ENCODE results near the gene APOB. TPM values are rescaled to one million over a fixed set of nuclear protein-coding genes. Genes with fewer than 3 reads are reported as not detected.

The APOB gene
- total RNA-seq, 4 donors from 2014 or later = 1.5 to 38.6 (median 14.7) TPM

- no peak for TF ChIP-seq CTCF (IDR thresholded peaks at IDR 0.05; ENCODE audit: low read depth)
Observed at GRCh38 chr2:21035282-21035973, 8.4 kb downstream of the APOB start.

- no peak for TF ChIP-seq CTCF (IDR thresholded peaks at IDR 0.05; ENCODE audit: low read depth)
Observed at GRCh38 chr2:21034972-21035279, 8.9 kb downstream of the APOB start.

- no peak for TF ChIP-seq CTCF (IDR thresholded peaks at IDR 0.05; ENCODE audit: low read depth)
Observed at GRCh38 chr2:21034156-21034971, 9.5 kb downstream of the APOB start.

GRCh38 chr2:21033237-21034155, 10.4 kb downstream of the APOB start:
- no peak for TF ChIP-seq CTCF (IDR thresholded peaks at IDR 0.05; ENCODE audit: low read depth)

- TF ChIP-seq CTCF (IDR thresholded peaks at IDR 0.05; ENCODE audit: low read depth) = no peak
Observed at GRCh38 chr2:21032338-21033236, 11.3 kb downstream of the APOB start.

GRCh38 chr2:21030983-21031968, 12.6 kb downstream of the APOB start:
- no peak for TF ChIP-seq CTCF (IDR thresholded peaks at IDR 0.05; ENCODE audit: low read depth)

Data from subcutaneous adipose tissue (tissue), 4 donors.